HepG2 (cell line): ENCODE results near the gene SMIM13. TPM values are rescaled to one million over a fixed set of nuclear protein-coding genes. Genes with fewer than 3 reads are reported as not detected.

Source experiments
- CENPBD1 ChIP-seq: sonication (generic); formaldehyde crosslinking; IDR thresholded peaks from 2 replicates; pipeline ENCODE4 v1.8.0; 2022; ENCODE audit warnings: missing genetic modification reagents, low read depth, mild to moderate bottlenecking, borderline replicate concordance
- DMAP1 ChIP-seq: IDR thresholded peaks from 2 replicates; pipeline ENCODE4 v1.6.1; 2016
- HMGXB4 ChIP-seq, 2 experiments: sonication (generic) in 1 of 2; formaldehyde crosslinking in 1 of 2; IDR thresholded peaks; 2 replicates each; pipeline versions ENCODE4 v1.4.0 to v1.6.1; 2018 to 2020; ENCODE audit warnings: missing genetic modification reagents in 2 of 2, borderline replicate concordance in 1 of 2, low read depth in 1 of 2, mild to moderate bottlenecking in 1 of 2, missing biosample characterization in 1 of 2
- MATR3 ChIP-seq: sonication (generic); formaldehyde crosslinking; IDR thresholded peaks from 2 replicates; pipeline ENCODE4 v1.4.0; 2020; ENCODE audit warnings: missing genetic modification reagents
- MTF2 ChIP-seq: sonication (generic); formaldehyde crosslinking; IDR thresholded peaks from 2 replicates; pipeline ENCODE4 v1.5.0; 2020; ENCODE audit warnings: missing genetic modification reagents, borderline replicate concordance
- SAFB2 ChIP-seq: sonication (generic); formaldehyde crosslinking; IDR thresholded peaks from 2 replicates; pipeline ENCODE4 v1.5.1; 2020; ENCODE audit warnings: missing genetic modification reagents, low read depth, mild to moderate bottlenecking, borderline replicate concordance
- ZBED4 ChIP-seq: sonication (generic); formaldehyde crosslinking; IDR thresholded peaks from 2 replicates; pipeline ENCODE4 v1.4.0; 2020; ENCODE audit warnings: missing genetic modification reagents, borderline replicate concordance
- ZNF224 ChIP-seq: sonication (generic); formaldehyde crosslinking; IDR thresholded peaks from 2 replicates; pipeline ENCODE4 v1.5.0; 2020; ENCODE audit warnings: mild to moderate bottlenecking, missing genetic modification reagents
- ZNF256 ChIP-seq: sonication (generic); formaldehyde crosslinking; conservative IDR thresholded peaks from 2 replicates; pipeline ENCODE4 v1.4.0; 2020; ENCODE audit warnings: missing genetic modification reagents
- ZNF460 ChIP-seq: sonication (generic); formaldehyde crosslinking; IDR thresholded peaks from 2 replicates; pipeline ENCODE4 v1.5.1; 2020; ENCODE audit warnings: missing genetic modification reagents, mild to moderate bottlenecking, borderline replicate concordance
- ZNF513 ChIP-seq: sonication (generic); formaldehyde crosslinking; conservative IDR thresholded peaks from 2 replicates; pipeline ENCODE4 v1.5.0; 2020; ENCODE audit warnings: missing genetic modification reagents
- ZNF563 ChIP-seq: sonication (generic); formaldehyde crosslinking; IDR thresholded peaks from 2 replicates; pipeline ENCODE4 v1.8.0; 2022; ENCODE audit warnings: mild to moderate bottlenecking, moderate library complexity, missing genetic modification reagents
- ZSCAN20 ChIP-seq: sonication (generic); formaldehyde crosslinking; IDR thresholded peaks from 2 replicates; pipeline ENCODE4 v1.4.0; 2020; ENCODE audit warnings: missing genetic modification reagents, mild to moderate bottlenecking, borderline replicate concordance
- ZSCAN25 ChIP-seq: sonication (generic); formaldehyde crosslinking; IDR thresholded peaks from 2 replicates; pipeline ENCODE4 v1.8.0; 2022; ENCODE audit warnings: mild to moderate bottlenecking, missing genetic modification reagents
- polyA plus RNA-seq, 8 experiments: library from polyadenylated mRNA; depleted of rRNA in 3 of 8; stranded (reverse) in 7 of 8; unstranded in 1 of 8; fragments of >200 nt; fragmentation: Illumina TruSeq in 4 of 8; extraction: Trizol in 4 of 8; gene quantifications; 2 replicates each; pipeline versions ENCODE4 v1.2.1 to v1.2.3, GENCODE V29; 2011 to 2016; ENCODE audit warnings: low read depth in 4 of 8, missing spikeins in 1 of 8, mixed read lengths in 1 of 8; ENCODE audit not compliant: insufficient read depth in 1 of 8
- total RNA-seq, 5 experiments: library from RNA; depleted of rRNA; stranded (reverse); fragments of >200 nt; fragmentation: Illumina TruSeq; extraction: Trizol; gene quantifications; 2 replicates each; pipeline ENCODE4 v1.2.3, GENCODE V29; 2016; ENCODE audit warnings: low read depth in 1 of 5
- TF ChIP-seq, protein P1 (sequence below): sonication (generic); formaldehyde crosslinking; IDR thresholded peaks from 2 replicates; pipeline ENCODE4 v1.4.0; 2020; ENCODE audit warnings: missing genetic modification reagents

SMIM13 gene
- total and polyA plus RNA-seq, 2 of the 13 experiments (the other 11 are each of a cell fraction or from before 2014, with no cell fraction given) = 2.7 to 10.2 TPM

DNA sequence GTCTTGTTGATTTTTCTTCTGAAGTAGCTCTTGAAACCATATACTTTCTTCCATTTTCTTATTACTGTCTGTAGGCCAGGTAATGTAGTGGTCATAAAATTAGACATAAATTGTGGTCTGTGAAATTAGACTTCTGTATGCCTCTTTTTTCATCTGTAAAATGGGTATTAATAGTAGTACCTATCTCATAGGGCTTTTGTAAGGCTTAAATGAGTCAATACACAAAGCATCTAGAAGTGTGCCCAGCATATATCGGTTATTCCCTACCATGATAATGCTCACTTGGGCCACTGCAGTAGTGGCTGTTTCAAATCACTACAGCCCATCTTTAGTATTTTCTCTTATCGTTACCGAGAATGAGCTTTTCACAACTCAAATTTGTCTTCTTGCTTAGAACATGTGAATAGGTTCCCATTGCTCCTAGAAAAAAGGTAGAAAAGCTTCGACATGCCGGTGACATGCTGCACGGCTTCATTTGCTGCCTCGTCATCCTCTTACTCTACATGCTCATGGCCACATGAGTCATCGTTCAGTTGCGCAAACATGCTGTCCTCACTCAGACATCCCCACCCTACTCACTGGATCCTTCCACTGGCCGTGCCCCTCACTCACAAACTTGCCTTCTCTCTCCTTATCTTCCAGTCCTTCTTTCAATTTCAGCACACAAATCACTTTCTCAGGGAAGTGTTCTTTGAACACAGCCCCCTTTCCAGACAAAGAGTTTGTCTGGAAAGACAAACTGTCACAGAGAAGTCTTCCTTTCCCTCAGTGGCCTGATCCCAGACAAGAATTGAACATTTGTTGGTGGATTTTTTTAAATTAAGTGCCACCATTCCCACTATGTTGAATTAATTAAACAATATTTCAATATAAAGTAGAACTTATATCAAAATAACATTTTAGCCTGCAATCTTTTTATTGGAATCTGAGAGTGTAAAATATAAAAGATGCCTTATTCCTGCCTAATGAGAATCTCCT, 50.0 kb downstream of the SMIM13 start (continued):
- TF ChIP-seq MTF2 (CRISPR knock-in tag) (0 out of 2 replicates have a peak, but pooled peaks have one; percentile 40), ZNF460 (CRISPR knock-in tag) (no peak), SAFB2 (CRISPR knock-in tag) (peak; percentile 32; the same call in 1 of the 2 replicates), DMAP1 (CRISPR knock-in tag) (0 out of 2 replicates have a peak, but pooled peaks have one; percentile 35), ZNF256 (CRISPR knock-in tag) (0 out of 2 replicates have a peak, but pooled peaks have one; percentile 22), ZBED4 (CRISPR knock-in tag) (peak; percentile 15; the same call in 1 of the 2 replicates), ZNF224 (no peak), HMGXB4 (CRISPR knock-in tag; IDR thresholded peaks at IDR 0.05; ENCODE audit: borderline replicate concordance in 1 of 2, low read depth in 1 of 2) (peak; percentile 8 to 47; a peak in 2 of 4 replicates), MATR3 (CRISPR knock-in tag) (no peak), ZNF513 (no peak), CENPBD1 (CRISPR knock-in tag) (no peak), ZNF563 (CRISPR knock-in tag) (peak; percentile 25; the same call in 1 of the 2 replicates), ZSCAN25 (no peak), ZSCAN20 (CRISPR knock-in tag) (no peak)
- TF ChIP-seq, protein P1, sequence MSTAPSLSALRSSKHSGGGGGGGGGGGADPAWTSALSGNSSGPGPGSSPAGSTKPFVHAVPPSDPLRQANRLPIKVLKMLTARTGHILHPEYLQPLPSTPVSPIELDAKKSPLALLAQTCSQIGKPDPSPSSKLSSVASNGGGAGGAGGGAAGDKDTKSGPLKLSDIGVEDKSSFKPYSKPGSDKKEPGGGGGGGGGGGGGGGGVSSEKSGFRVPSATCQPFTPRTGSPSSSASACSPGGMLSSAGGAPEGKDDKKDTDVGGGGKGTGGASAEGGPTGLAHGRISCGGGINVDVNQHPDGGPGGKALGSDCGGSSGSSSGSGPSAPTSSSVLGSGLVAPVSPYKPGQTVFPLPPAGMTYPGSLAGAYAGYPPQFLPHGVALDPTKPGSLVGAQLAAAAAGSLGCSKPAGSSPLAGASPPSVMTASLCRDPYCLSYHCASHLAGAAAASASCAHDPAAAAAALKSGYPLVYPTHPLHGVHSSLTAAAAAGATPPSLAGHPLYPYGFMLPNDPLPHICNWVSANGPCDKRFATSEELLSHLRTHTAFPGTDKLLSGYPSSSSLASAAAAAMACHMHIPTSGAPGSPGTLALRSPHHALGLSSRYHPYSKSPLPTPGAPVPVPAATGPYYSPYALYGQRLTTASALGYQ (CRISPR knock-in tag) = no peak; the same call in 1 of the 2 replicates
